Subcutaneous adipose tissue (tissue), 4 donors: ENCODE results near the gene ZFAND2B. TPM values are rescaled to one million over a fixed set of nuclear protein-coding genes. Genes with fewer than 3 reads are reported as not detected.

Experiments
- CTCF ChIP-seq: fragments of 450-650 bp; IDR thresholded peaks from one replicate; pipeline ENCODE4 v1.5.1; 2016; ENCODE audit warnings: low read depth, mild to moderate bottlenecking, control low read depth, antibody characterized with exemption, moderate library complexity
- total RNA-seq, 4 donors: library from RNA; depleted of rRNA; stranded (reverse); fragments of >200 nt; gene quantifications; one replicate each; pipeline ENCODE4 v1.1.0, GENCODE V29; 2016

Gene ZFAND2B
- total RNA-seq, 4 donors from 2014 or later = 28.0 to 60.3 (median 43.7) TPM

DNA sequence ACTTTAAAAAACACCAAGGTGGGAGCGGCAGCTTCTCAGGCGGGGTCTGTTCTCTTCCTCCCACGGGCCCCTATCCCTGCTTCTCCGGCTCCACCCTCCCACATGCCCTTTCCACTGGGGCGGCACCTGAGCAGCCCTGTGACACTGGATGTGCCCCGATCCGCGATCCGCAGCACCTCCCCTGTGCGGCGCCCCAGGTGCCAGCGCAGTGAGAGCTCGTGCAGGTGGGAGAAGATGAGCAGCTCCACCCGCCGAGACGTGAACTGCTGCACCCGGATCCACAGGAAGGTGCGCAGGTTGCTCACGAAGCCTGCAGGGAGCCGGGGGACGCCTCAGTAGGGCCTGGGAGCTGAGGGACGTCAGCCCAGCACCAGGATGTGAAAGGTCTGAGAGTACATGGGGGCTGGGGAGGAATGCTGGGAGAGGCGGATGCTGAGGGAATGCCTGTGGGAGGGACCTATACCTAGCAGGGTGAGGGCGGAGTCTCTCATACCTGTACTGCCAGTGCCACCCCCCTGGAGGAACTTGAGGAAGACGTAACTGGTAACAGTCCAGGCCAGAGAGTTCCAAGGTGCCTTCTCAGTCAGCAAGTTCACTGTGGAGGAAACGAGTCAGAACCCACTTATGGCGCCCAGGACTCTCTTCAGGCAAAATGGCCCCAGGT lies 9.4 kb downstream of the ZFAND2B start:
- TF ChIP-seq CTCF = no peak

- TF ChIP-seq CTCF = no peak
Observed at GRCh38 chr2:219216535-219216915, 9.9 kb downstream of the ZFAND2B start.

DNA sequence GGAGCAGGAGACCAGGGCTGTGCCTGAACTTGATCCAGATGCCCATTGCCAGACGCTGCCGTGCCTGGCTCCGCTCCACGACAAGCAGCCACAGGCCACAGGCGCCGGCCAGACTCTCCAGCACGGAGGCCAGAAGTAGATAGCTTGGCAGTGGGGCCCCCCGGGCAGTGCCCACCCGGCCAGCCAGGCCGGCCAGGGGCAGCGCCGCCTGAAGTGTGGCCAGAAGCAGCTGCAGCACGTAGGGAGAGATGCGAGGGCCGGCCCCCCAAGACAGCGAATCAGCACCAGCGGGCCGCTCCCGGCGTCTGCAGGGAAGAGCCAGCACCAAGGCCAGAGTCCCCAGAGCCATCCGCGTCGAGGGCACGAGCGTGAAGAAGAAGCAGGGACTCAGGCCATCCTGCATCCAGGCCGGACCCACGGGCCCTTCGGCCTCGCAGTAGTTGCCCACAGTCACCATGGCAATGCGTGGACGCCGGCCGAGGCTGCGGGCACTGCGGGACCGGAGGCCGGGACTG lies 11.7 kb downstream of the ZFAND2B start:
- no peak for TF ChIP-seq CTCF

- TF ChIP-seq CTCF = no peak
Observed at GRCh38 chr2:219218732-219219701, 12.4 kb downstream of the ZFAND2B start, which contains the start of gene ABCB6. Gene ABCB6 (minus strand): TSS chr2:219218958. CDS start chr2:219218673, 285 bp downstream.

DNA sequence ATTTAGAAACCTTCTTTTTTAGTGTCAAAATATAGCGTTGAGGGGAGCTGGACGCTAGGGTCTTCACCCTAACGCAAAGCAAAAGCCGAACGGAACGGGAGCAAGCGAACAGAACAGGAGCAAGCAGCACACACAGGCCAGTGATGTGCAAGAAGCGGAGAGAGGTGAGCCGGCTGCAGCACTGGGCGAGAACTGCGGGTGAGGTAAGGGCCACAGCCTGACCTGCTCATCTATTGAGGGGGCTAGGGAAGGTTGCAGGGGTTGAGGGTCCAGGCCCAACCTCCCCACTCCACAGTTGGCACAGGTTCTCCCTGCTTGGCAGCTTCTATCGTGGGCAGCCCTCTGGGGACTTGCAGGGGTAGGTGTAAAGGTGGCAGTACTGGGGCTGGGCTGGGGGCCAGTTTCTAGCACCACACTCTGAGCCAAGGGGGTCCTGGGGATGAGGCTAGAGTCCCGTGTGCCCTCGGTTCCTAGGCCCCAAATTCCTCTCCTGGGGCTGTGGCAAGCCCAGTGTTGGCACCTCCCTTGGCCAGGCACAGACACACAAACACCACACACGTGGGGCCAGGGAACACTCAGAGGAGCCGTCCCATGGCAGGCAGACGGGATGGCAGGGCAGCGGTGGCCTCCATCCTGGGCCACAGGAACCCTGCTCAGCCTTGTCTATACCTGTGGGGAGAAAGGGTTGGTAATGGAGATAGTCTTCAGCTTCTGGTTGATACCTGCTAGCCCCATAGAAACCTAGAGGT lies 13.4 kb downstream of the ZFAND2B start:
- TF ChIP-seq CTCF = no peak

GRCh38 chr2:219220652-219221402 lies 14.2 kb downstream of the ZFAND2B start:
- no peak for TF ChIP-seq CTCF
